DLD1 (cell line): Measurements from ENCODE around the gene SP5.
"Not testable (repeated sequence)": the region's sequence is repeated elsewhere in the genome, so short reads cannot be mapped to it uniquely, and the experiment has no call there.

Experiments used
- in situ Hi-C: cut with HindIII; loops from 2 replicates; pipeline ENCODE4 v1.10.0; 2017; ENCODE audit warnings: low sequenced_read_pairs

SP5 gene

GRCh38 chr2:170715062-170715931 lies at the start of gene SP5:
Gene SP5, plus strand, starts transcription at chr2:170715337. Its CDS starts 176 bp downstream, at chr2:170715513.
- in situ Hi-C loops = no loop called here

- in situ Hi-C loops = no loop called here
Observed at GRCh38 chr2:170665743-170666142, 49.4 kb upstream of the SP5 start.

GRCh38 chr2:170669909-170670308 lies 45.2 kb upstream of the SP5 start:
- in situ Hi-C loops = no loop called here

GRCh38 chr2:170670651-170671050 lies 44.5 kb upstream of the SP5 start:
- in situ Hi-C loops = no loop called here

- in situ Hi-C loops = no loop called here
Observed at GRCh38 chr2:170671079-170671478, 44.1 kb upstream of the SP5 start.

GRCh38 chr2:170674282-170674681 lies 40.9 kb upstream of the SP5 start:
- in situ Hi-C loops = not testable (repeated sequence)

GRCh38 chr2:170675701-170676100 lies 39.4 kb upstream of the SP5 start:
- in situ Hi-C loops = no loop called here

GRCh38 chr2:170679607-170680079 lies 35.5 kb upstream of the SP5 start:
- in situ Hi-C loops = no loop called here

GRCh38 chr2:170680172-170680941 lies 34.8 kb upstream of the SP5 start:
- in situ Hi-C loops = no loop called here

- in situ Hi-C loops = no loop called here
Observed at GRCh38 chr2:170681311-170681710, 33.8 kb upstream of the SP5 start.

- in situ Hi-C loops = no loop called here
Observed at GRCh38 chr2:170685591-170685990, 29.5 kb upstream of the SP5 start.

GRCh38 chr2:170689481-170689880 lies 25.7 kb upstream of the SP5 start:
- in situ Hi-C loops = no loop called here

- in situ Hi-C loops = no loop called here
Observed at GRCh38 chr2:170690640-170691039, 24.5 kb upstream of the SP5 start.

- in situ Hi-C loops = no loop called here
Observed at GRCh38 chr2:170694316-170694715, 20.8 kb upstream of the SP5 start.

- in situ Hi-C loops = no loop called here
Observed at GRCh38 chr2:170695521-170696410, 19.4 kb upstream of the SP5 start.

GRCh38 chr2:170696948-170697347 lies 18.2 kb upstream of the SP5 start:
- in situ Hi-C loops = no loop called here

- in situ Hi-C loops = no loop called here
Observed at GRCh38 chr2:170701011-170701410, 14.1 kb upstream of the SP5 start.

GRCh38 chr2:170703776-170704476 lies 11.2 kb upstream of the SP5 start:
- in situ Hi-C loops = no loop called here

GRCh38 chr2:170707821-170708795 lies 7.0 kb upstream of the SP5 start:
- in situ Hi-C loops = no loop called here
